ENCODE data around the gene PRDM16. TPM values are rescaled to one million over a fixed set of nuclear protein-coding genes. Genes with fewer than 3 reads are reported as not detected.

The PRDM16 gene
- polyA plus RNA-seq, 1 of the 3 experiments (the other 2 are of a cell fraction), result not detected

DNA sequence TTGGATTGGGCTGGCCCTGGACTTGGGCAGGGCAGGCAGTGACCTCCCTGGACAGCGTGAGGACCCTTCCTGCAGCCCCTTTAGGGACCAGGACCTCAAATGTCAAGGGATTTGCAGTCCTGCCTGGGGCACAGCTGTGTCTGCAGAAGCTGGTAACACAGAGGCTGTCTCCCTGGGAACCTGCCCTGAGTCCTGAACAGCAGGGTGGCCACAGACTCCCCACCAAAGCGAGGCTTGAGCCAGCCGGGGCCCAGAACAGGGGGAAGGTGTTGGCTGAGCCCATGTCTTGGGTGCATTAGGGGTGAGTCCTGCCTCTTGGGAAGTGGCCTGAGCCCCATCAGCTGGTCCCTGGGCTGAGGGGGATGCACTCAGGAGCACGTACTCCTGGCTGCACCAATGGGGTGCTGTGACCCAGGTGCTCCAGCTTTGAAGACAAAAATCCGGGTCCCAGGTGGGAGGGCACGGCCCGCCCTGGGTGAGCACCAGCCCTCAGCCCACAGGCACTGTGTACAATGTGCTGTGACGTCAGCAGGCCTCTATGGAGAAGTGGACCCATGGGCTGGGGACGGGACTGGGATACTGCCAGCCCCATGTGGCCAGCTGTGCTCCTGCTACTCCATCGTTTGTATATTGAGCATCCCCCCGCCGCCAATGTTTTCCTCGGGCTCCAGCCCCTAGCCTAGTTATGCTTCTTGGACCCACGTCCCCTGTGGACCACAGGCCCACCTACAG is 313.5 kb downstream of the PRDM16 start:
- no peaks in the 10 kb centered on the region for H3K4me1 ChIP-seq (ENCODE audit: control insufficient read depth in 1 of 2, insufficient read depth in 2 of 2, low read depth in 1 of 2, low read length in 1 of 2)
- no peaks in the 10 kb centered on the region for H3K9me2 ChIP-seq
- H3K79me2 ChIP-seq (ENCODE audit: insufficient read depth), result no peaks in the 10 kb centered on the region
- ChIA-PET POLR2A (no interaction called here), CTCF (no interaction called here)
- H4K20me1 ChIP-seq (ENCODE audit: insufficient read depth), result no peaks in the 10 kb centered on the region
- H2AFZ ChIP-seq (ENCODE audit: low read depth), result no peak overlapping the region
- H3K9me3 ChIP-seq, result no peaks in the 10 kb centered on the region
- no peak overlapping the region for H3K27ac ChIP-seq (ENCODE audit: low read depth in 2 of 2, low read length in 1 of 2)
- no peaks in the 10 kb centered on the region for H3K36me3 ChIP-seq (replicated peaks in 1 of 2; ENCODE audit: control insufficient read depth in 1 of 2, insufficient read depth in 2 of 2, low read length in 1 of 2)
- no peaks in the 10 kb centered on the region for H3F3A ChIP-seq (replicated peaks; ENCODE audit: insufficient read depth)
- H3K27me3 ChIP-seq (ENCODE audit: insufficient read depth), result peaks cover 10% of the 10 kb centered on the region
- TF ChIP-seq GABPA (IDR thresholded peaks at IDR 0.05; ENCODE audit: low read depth) (no peak), RCOR1 (IDR thresholded peaks at IDR 0.05; ENCODE audit: low read length) (no peak), NRF1 (IDR thresholded peaks at IDR 0.05; ENCODE audit: low read depth, low read length) (no peak), EZH2phosphoT487 (IDR thresholded peaks at IDR 0.05; ENCODE audit: borderline replicate concordance, low read depth) (no peak), PBX3 (IDR thresholded peaks at IDR 0.05) (no peak), SIN3A (IDR thresholded peaks at IDR 0.05; ENCODE audit: borderline replicate concordance, low read depth, low read length) (no peak), MEF2A (IDR thresholded peaks at IDR 0.05; ENCODE audit: borderline replicate concordance, low read depth) (no peak), YY1 (IDR thresholded peaks at IDR 0.05; ENCODE audit: low read depth) (no peak), RAD21 (IDR thresholded peaks at IDR 0.05; ENCODE audit: low read length) (no peak), GATA2 (CRISPR knock-in tag; IDR thresholded peaks at IDR 0.05) (no peak), TAF1 (IDR thresholded peaks at IDR 0.05; ENCODE audit: borderline replicate concordance, low read depth, low read length) (no peak), SMC3 (IDR thresholded peaks at IDR 0.05; ENCODE audit: low read depth, low read length) (no peak), RFX5 (IDR thresholded peaks at IDR 0.05; ENCODE audit: low read length) (no peak)
- TF ChIP-seq, protein P1, sequence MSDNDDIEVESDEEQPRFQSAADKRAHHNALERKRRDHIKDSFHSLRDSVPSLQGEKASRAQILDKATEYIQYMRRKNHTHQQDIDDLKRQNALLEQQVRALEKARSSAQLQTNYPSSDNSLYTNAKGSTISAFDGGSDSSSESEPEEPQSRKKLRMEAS (IDR thresholded peaks at IDR 0.05; ENCODE audit: low read depth), result no peak
- TF ChIP-seq, protein P2, sequence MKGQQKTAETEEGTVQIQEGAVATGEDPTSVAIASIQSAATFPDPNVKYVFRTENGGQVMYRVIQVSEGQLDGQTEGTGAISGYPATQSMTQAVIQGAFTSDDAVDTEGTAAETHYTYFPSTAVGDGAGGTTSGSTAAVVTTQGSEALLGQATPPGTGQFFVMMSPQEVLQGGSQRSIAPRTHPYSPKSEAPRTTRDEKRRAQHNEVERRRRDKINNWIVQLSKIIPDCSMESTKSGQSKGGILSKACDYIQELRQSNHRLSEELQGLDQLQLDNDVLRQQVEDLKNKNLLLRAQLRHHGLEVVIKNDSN (IDR thresholded peaks at IDR 0.05; ENCODE audit: borderline replicate concordance, low read depth), result no peak
- 28% methylated on average over 7 of the region's 14 CpGs for WGBS (ENCODE audit: low lambda C conversion rate)
- no peak overlapping the region for H3K9ac ChIP-seq
- H3K4me2 ChIP-seq, result no peak overlapping the region
- DNase-seq, result no peak
- H3K4me3 ChIP-seq (ENCODE audit: low read depth in 2 of 2, low read length in 1 of 2), result no peak overlapping the region

- CTCF ChIA-PET, result no interaction called here
- Histone ChIP-seq H3K4me1 (ENCODE audit: control insufficient read depth in 1 of 2, insufficient read depth in 2 of 2, low read depth in 1 of 2, low read length in 1 of 2) (no peaks in the 10 kb centered on the region), H2AFZ (ENCODE audit: low read depth) (no peak overlapping the region), H3K4me3 (ENCODE audit: low read depth in 2 of 2, low read length in 1 of 2) (no peak overlapping the region), H3K27ac (ENCODE audit: low read depth in 2 of 2, low read length in 1 of 2) (no peak overlapping the region), H4K20me1 (ENCODE audit: insufficient read depth) (no peaks in the 10 kb centered on the region), H3K4me2 (no peak overlapping the region), H3K9me2 (no peaks in the 10 kb centered on the region), H3K36me3 (replicated peaks in 1 of 2; ENCODE audit: control insufficient read depth in 1 of 2, insufficient read depth in 2 of 2, low read length in 1 of 2) (no peaks in the 10 kb centered on the region), H3F3A (replicated peaks; ENCODE audit: insufficient read depth) (no peaks in the 10 kb centered on the region), H3K9me3 (no peaks in the 10 kb centered on the region), H3K9ac (no peak overlapping the region), H3K79me2 (ENCODE audit: insufficient read depth) (no peaks in the 10 kb centered on the region), H3K27me3 (ENCODE audit: insufficient read depth) (peaks cover 21% of the 10 kb centered on the region)
- WGBS (ENCODE audit: low lambda C conversion rate), result 0% methylated on average over 2 of the region's 5 CpGs
- no peak for DNase-seq
- POLR2A ChIA-PET, result no interaction called here
- no peak for TF ChIP-seq YY1 (IDR thresholded peaks at IDR 0.05; ENCODE audit: low read depth)
- no peak for TF ChIP-seq PBX3 (IDR thresholded peaks at IDR 0.05)
- no peak for TF ChIP-seq TCF12 (IDR thresholded peaks at IDR 0.05)
- no peak for TF ChIP-seq FOXM1 (IDR thresholded peaks at IDR 0.05; ENCODE audit: low read depth)
- no peak for TF ChIP-seq GABPA (IDR thresholded peaks at IDR 0.05; ENCODE audit: low read depth)
- no peak for TF ChIP-seq FOXJ3 (CRISPR knock-in tag; IDR thresholded peaks at IDR 0.05)
- TF ChIP-seq SIN3A (IDR thresholded peaks at IDR 0.05; ENCODE audit: borderline replicate concordance, low read depth, low read length), result no peak
- TF ChIP-seq MEF2A (IDR thresholded peaks at IDR 0.05; ENCODE audit: borderline replicate concordance, low read depth), result no peak
- TF ChIP-seq CHD2 (IDR thresholded peaks at IDR 0.05; ENCODE audit: low read length, partially characterized antibody), result no peak
Measured at GRCh38 chr1:3383679-3384078, 314.7 kb downstream of the PRDM16 start.

Data from SK-N-SH (cell line).